ENCODE results near the gene PHLDB2. TPM values are rescaled to one million over a fixed set of nuclear protein-coding genes. Genes with fewer than 3 reads are reported as not detected.

The PHLDB2 gene
- total RNA-seq, 2 donors from 2014 or later, result 20.2 to 48.1 TPM

DNA sequence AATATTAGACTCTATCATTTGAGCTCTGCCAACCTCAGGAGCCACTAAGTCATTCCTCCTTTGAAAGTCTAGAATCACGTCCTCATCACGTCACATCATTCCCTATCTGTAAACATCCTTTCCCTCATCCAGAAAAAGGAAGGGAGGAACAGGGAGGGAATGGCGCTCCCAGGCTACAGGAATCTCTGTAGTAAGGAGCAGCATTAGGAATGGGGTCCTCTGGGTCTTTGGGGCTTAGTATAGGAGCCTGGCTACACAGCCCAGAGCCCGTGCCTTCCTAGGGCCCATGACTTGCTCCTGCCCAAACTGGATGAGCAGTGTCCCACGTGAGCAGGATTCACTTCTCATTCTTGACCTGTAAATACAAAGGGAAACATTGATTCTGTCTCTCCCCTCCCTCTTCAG lies 141.3 kb downstream of the PHLDB2 start:
- Histone ChIP-seq H3K4me3 (no peak overlapping the region), H3K9me3 (no peaks in the 10 kb centered on the region), H3K4me1 (peaks cover 0 to 13% of the 10 kb centered on the region in 2 donors), H3K27me3 (no peaks in the 10 kb centered on the region), H3K36me3 (no peaks in the 10 kb centered on the region), H3K27ac (no peak overlapping the region)
- TF ChIP-seq, protein P1, sequence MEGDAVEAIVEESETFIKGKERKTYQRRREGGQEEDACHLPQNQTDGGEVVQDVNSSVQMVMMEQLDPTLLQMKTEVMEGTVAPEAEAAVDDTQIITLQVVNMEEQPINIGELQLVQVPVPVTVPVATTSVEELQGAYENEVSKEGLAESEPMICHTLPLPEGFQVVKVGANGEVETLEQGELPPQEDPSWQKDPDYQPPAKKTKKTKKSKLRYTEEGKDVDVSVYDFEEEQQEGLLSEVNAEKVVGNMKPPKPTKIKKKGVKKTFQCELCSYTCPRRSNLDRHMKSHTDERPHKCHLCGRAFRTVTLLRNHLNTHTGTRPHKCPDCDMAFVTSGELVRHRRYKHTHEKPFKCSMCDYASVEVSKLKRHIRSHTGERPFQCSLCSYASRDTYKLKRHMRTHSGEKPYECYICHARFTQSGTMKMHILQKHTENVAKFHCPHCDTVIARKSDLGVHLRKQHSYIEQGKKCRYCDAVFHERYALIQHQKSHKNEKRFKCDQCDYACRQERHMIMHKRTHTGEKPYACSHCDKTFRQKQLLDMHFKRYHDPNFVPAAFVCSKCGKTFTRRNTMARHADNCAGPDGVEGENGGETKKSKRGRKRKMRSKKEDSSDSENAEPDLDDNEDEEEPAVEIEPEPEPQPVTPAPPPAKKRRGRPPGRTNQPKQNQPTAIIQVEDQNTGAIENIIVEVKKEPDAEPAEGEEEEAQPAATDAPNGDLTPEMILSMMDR (IDR thresholded peaks at IDR 0.05), result no peak
- no peak for DNase-seq (ENCODE audit: low spot score)

DNA sequence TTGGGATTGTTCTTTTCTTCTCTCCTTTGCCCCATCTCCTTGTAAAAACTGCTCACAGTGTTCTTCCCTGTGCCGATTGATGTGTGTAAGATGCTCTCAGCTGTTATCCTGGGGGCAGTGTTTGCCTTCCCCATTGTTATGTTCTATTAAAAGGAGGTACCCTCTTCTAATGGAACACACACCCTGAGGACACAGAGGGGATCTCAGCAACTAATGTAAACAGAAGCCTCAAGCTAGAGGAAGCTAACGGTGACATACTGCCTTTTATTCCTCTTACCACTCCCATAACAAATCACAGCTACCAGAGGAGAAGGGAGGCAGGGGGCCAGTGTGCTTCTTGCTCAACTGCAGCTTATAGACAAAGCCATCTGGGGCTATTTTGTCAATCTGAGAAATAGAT lies 141.9 kb downstream of the PHLDB2 start:
- Histone ChIP-seq H3K36me3 (no peaks in the 10 kb centered on the region), H3K27ac (no peak overlapping the region), H3K4me1 (peaks cover 0 to 13% of the 10 kb centered on the region in 2 donors), H3K4me3 (no peak overlapping the region), H3K27me3 (no peaks in the 10 kb centered on the region), H3K9me3 (no peaks in the 10 kb centered on the region)
- TF ChIP-seq, protein P1 (IDR thresholded peaks at IDR 0.05), result no peak
- DNase-seq (ENCODE audit: low spot score), result no peak

DNA sequence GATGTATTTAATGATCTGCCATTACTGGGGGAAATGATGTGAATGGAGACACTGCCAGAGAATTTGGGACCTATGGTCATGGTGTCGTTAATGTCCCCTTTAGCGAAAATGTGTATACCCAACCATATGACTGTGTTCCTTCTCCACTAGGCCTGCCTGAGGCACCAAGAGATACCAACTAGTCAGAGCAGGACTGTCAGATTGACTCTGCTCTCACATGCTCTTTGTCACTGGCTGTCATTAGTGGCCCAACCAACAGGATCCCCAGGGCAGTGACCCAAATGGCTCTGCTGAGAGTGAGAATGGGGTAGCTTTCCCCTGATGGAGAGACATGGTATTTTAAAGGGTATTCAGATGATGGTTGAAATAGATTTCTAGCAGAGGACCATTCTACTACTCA lies 142.5 kb downstream of the PHLDB2 start:
- H3K27ac ChIP-seq, result no peak overlapping the region

DNA sequence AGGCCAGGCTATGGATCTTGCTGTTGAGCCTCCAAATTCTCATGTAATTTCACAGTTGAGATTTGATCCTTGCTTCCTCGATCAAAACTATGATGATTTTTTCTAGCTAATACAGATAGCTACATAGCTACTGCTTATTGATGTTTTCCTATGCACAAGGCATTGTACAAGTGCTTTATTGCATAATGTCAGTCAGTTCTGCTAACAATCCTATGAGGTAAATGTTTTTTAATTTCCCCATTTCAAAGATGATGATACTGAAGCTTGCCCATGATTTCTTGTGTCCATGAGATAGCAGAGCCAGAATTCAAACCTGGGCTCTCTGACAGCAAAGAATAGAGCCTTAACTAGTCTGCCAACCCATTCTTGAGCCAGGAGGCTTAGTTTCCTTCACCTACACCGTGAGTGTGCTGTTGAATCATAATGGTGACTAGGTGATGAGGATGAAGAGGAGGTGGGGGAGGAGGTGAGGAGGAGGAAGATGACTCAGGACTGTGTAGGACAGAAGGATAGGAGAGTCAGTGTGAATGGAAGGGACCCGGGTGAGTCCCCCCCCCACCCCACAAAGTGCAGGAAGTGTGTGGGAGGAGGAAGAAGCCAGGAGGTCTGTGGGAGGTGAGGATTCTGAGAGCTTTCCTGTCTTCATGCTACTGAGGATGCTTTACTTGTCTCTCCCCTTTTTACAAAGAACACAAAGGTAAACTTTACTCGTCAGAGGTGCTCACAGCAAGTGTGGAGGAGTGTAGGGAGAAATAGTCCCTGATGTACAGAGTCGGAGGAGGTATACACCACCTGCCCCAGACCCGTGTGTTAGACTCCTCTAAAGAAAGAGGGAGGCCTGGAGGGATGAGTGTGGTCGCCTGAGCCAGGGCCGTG lies 143.3 kb downstream of the PHLDB2 start:
- Histone ChIP-seq H3K4me3 (no peak overlapping the region), H3K9me3 (no peaks in the 10 kb centered on the region), H3K27ac (no peak overlapping the region), H3K27me3 (no peaks in the 10 kb centered on the region), H3K36me3 (no peaks in the 10 kb centered on the region), H3K4me1 (peaks cover 0 to 13% of the 10 kb centered on the region in 2 donors)
- DNase-seq (ENCODE audit: low spot score), result no peak
- TF ChIP-seq, protein P1 (IDR thresholded peaks at IDR 0.05), result no peak

More for the DNA sequence above, 142.5 kb downstream of the PHLDB2 start:
- H3K27me3 ChIP-seq, result no peaks in the 10 kb centered on the region
- H3K9me3 ChIP-seq, result no peaks in the 10 kb centered on the region
- no peaks in the 10 kb centered on the region for H3K36me3 ChIP-seq
- TF ChIP-seq, protein P1 (IDR thresholded peaks at IDR 0.05), result no peak
- no peak for DNase-seq (ENCODE audit: low spot score)
- H3K4me1 ChIP-seq, result peaks cover 0 to 13% of the 10 kb centered on the region in 2 donors
- H3K4me3 ChIP-seq, result no peak overlapping the region

DNA sequence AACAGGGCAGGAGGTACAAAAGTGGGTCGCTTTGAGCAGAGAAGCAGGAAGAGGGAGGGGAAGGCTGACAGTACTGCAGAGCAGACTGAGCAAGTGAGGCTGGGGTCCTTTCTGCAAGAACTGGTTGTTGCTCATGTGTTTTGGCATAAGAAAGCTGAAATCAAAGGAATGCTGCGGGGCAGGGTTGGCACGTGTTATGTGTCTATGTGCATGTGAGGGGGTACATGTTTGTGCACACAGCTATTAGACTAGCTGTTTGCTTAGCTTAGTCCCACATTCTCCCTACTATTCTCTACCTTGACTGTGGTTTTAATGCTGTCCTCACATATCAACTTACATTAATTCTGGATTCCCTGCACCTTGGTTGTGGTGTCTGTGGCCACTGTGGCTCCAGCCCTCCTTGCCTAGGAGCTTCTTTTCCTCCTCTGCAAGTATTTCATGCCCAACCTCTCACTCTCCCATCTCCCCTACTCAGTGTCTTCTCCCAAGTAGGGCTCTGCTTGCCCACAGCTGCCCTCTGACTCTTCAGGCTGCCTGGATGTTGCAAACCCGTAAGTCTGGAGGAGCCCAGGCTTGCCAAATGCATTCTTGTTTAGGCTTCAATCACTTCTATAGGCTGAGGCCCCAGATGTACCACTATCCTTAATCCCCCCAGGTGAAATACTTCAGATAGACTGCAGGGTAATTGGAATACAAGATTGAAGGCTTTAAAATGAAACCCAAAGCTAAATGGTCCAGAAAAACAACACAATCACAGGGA lies 144.4 kb downstream of the PHLDB2 start:
- no peak for DNase-seq (ENCODE audit: low spot score)
- TF ChIP-seq, protein P1 (IDR thresholded peaks at IDR 0.05), result no peak
- no peaks in the 10 kb centered on the region for H3K36me3 ChIP-seq

More for the DNA sequence above, 144.4 kb downstream of the PHLDB2 start:
- Histone ChIP-seq H3K27ac (no peak overlapping the region), H3K4me3 (no peak overlapping the region), H3K4me1 (peaks cover 0 to 12% of the 10 kb centered on the region in 2 donors), H3K9me3 (no peaks in the 10 kb centered on the region), H3K27me3 (no peaks in the 10 kb centered on the region)
